Stimulated activated CD4-positive, alpha-beta T cell treated with anti-CD3 and anti-CD28 coated beads, Interleukin-15, amount 100 ng/mL, for 1 hour (primary cell): ENCODE data around the gene S1PR4.
"Not testable (repeated sequence)": the region's sequence is repeated elsewhere in the genome, so short reads cannot be mapped to it uniquely, and the experiment has no call there.

Experiments used
- DNase-seq, 2 donors: peaks; one replicate each; pipeline ENCODE4 v3.0.0-alpha.2; 2020; ENCODE audit warnings: low read depth in 1 of 2, low spot score in 1 of 2

The S1PR4 gene

GRCh38 chr19:3193256-3194105, 14.9 kb downstream of the S1PR4 start:
- DNase-seq: no peak

GRCh38 chr19:3194106-3195087, 15.8 kb downstream of the S1PR4 start:
- no peak for DNase-seq

GRCh38 chr19:3196064-3196932, 17.7 kb downstream of the S1PR4 start:
- DNase-seq: no peak

- DNase-seq: no peak
Measured at GRCh38 chr19:3196933-3197205, 18.3 kb downstream of the S1PR4 start.

- DNase-seq: no peak
Measured at GRCh38 chr19:3198901-3199700, 20.5 kb downstream of the S1PR4 start.

- DNase-seq: no peak
Measured at GRCh38 chr19:3201072-3201700, 22.6 kb downstream of the S1PR4 start.

- no peak for DNase-seq
Measured at GRCh38 chr19:3201911-3202310, 23.3 kb downstream of the S1PR4 start.

GRCh38 chr19:3202346-3202745, 23.8 kb downstream of the S1PR4 start:
- no peak for DNase-seq

- DNase-seq: not testable (repeated sequence)
Measured at GRCh38 chr19:3202895-3203294, 24.3 kb downstream of the S1PR4 start.

GRCh38 chr19:3203805-3204645, 25.5 kb downstream of the S1PR4 start:
- no peak for DNase-seq

- no peak for DNase-seq
Measured at GRCh38 chr19:3204646-3205275, 26.2 kb downstream of the S1PR4 start.

- DNase-seq: no peak
Measured at GRCh38 chr19:3206216-3206953, 27.8 kb downstream of the S1PR4 start.

- no peak for DNase-seq
Measured at GRCh38 chr19:3207461-3208242, 29.1 kb downstream of the S1PR4 start.

GRCh38 chr19:3208317-3209207, 30.0 kb downstream of the S1PR4 start:
- no peak for DNase-seq

- peak; percentile 52 to 67 for DNase-seq
Measured at GRCh38 chr19:3210347-3211017, 31.9 kb downstream of the S1PR4 start.
